ENCODE measurements around the gene SAMD1. TPM values are rescaled to one million over a fixed set of nuclear protein-coding genes. Genes with fewer than 3 reads are reported as not detected.

Gene SAMD1
- total and polyA plus RNA-seq, 9 of the 15 experiments (the other 6 are each of a cell fraction or from before 2014, with no cell fraction given) = 2.9 to 96.0 (median 43.5) TPM

GRCh38 chr19:14127929-14128509, 37.5 kb upstream of the SAMD1 start:
- Histone ChIP-seq H3K4me2 (ENCODE audit: insufficient read depth, low read length) (no peak overlapping the region), H3K36me3 (ENCODE audit: control insufficient read depth, insufficient read depth, low read length) (peaks cover 49% of the 10 kb centered on the region), H3K27me3 (ENCODE audit: control insufficient read depth in 2 of 2, insufficient read depth in 2 of 2, low read length in 2 of 2) (no peaks in the 10 kb centered on the region), H3K4me1 (replicated peaks in 1 of 2; ENCODE audit: control insufficient read depth in 2 of 2, insufficient read depth in 2 of 2, low read length in 2 of 2) (no peaks in the 10 kb centered on the region; a peak in 1 of 5 replicates), H3K9ac (ENCODE audit: insufficient read depth in 1 of 2, low read depth in 2 of 2, low read length in 2 of 2) (no peak overlapping the region), H2AFZ (ENCODE audit: low read depth, low read length) (no peak overlapping the region), H3K4me3 (no peak overlapping the region), H3K9me3 (replicated peaks; ENCODE audit: control insufficient read depth, insufficient read depth, low read depth, low read length) (no peaks in the 10 kb centered on the region), H3K79me2 (ENCODE audit: control insufficient read depth, insufficient read depth, low read length) (0 out of 3 replicates have a peak, but pooled peaks cover under 1% of the 10 kb centered on the region), H3K9me1 (ENCODE audit: control insufficient read depth, insufficient read depth, low read length) (no peaks in the 10 kb centered on the region), H4K20me1 (replicated peaks; ENCODE audit: control insufficient read depth, insufficient read depth, low read length) (no peaks in the 10 kb centered on the region), H3K27ac (ENCODE audit: extremely low read depth, low read depth, low read length) (no peak overlapping the region)
- in situ Hi-C loops (cut with MboI) (no loop called here), intact Hi-C loops (cut with micrococcal nuclease) (no loop called here)
- ChIA-PET CTCF (ENCODE audit: low intra/inter-chr PET ratio) (no interaction called here), POLR2A (interaction anchor here (0.6 to 1.2 kb wide), 4 partner anchors 14 to 71 kb away, joined by 3 read pairs; no protein-coding TSS in a partner anchor)
- FAIRE-seq (no peak), DNase-seq (ENCODE audit: extremely low read depth in 1 of 4, low spot score in 3 of 4) (no peak), ATAC-seq (no peak; the same call in 2 of the 3 replicates)
- TF ChIP-seq HSF4 (CRISPR knock-in tag; IDR thresholded peaks at IDR 0.05; ENCODE audit: borderline replicate concordance) = no peak
- peak; percentile 61 for TF ChIP-seq PKNOX1 (IDR thresholded peaks at IDR 0.05)
- BruUV-seq (replicated peaks) = no TSS peak
- WGBS (ENCODE audit: insufficient coverage, low coverage, missing lambda C conversion rate) = 85% methylated on average over 4 of the region's 4 CpGs

- ChIA-PET CTCF (ENCODE audit: low intra/inter-chr PET ratio) (no interaction called here), POLR2A (interaction anchor here (1.2 to 1.8 kb wide), 2 partner anchors 9 to 70 kb away, joined by 3 to 5 read pairs; partner anchors contain the start of gene ASF1B)
- Histone ChIP-seq H3K4me3 (no peak overlapping the region), H2AFZ (ENCODE audit: low read depth, low read length) (no peak overlapping the region), H3K4me2 (ENCODE audit: insufficient read depth, low read length) (no peak overlapping the region), H3K9me1 (ENCODE audit: control insufficient read depth, insufficient read depth, low read length) (no peaks in the 10 kb centered on the region), H3K4me1 (replicated peaks in 1 of 2; ENCODE audit: control insufficient read depth in 2 of 2, insufficient read depth in 2 of 2, low read length in 2 of 2) (no peaks in the 10 kb centered on the region; a peak in 1 of 5 replicates), H3K79me2 (ENCODE audit: control insufficient read depth, insufficient read depth, low read length) (no peaks in the 10 kb centered on the region), H3K27ac (ENCODE audit: extremely low read depth, low read depth, low read length) (no peak overlapping the region), H3K9ac (ENCODE audit: insufficient read depth in 1 of 2, low read depth in 2 of 2, low read length in 2 of 2) (no peak overlapping the region), H3K27me3 (ENCODE audit: control insufficient read depth in 2 of 2, insufficient read depth in 2 of 2, low read length in 2 of 2) (no peaks in the 10 kb centered on the region), H3K9me3 (replicated peaks; ENCODE audit: control insufficient read depth, insufficient read depth, low read depth, low read length) (no peaks in the 10 kb centered on the region), H4K20me1 (replicated peaks; ENCODE audit: control insufficient read depth, insufficient read depth, low read length) (no peaks in the 10 kb centered on the region), H3K36me3 (ENCODE audit: control insufficient read depth, insufficient read depth, low read length) (peaks cover 49% of the 10 kb centered on the region)
- DNase-seq (ENCODE audit: extremely low read depth in 1 of 4, low spot score in 3 of 4) (no peak), ATAC-seq (no peak), FAIRE-seq (no peak)
- TF ChIP-seq POLR2G (IDR thresholded peaks at IDR 0.05; ENCODE audit: low read depth, low read length) = peak; percentile 45; the same call in 1 of the 2 replicates
- 0 out of 2 replicates have a peak, but pooled peaks have one; percentile 24 for TF ChIP-seq RBFOX2 (IDR thresholded peaks at IDR 0.05; ENCODE audit: low read depth, low read length)
- TF ChIP-seq POLR2A (conservative IDR thresholded peaks at IDR 0.05) = 0 out of 2 replicates have a peak, but pooled peaks have one; percentile 9
- TF ChIP-seq ZBTB9 (CRISPR knock-in tag; IDR thresholded peaks at IDR 0.05) = no peak
- TF ChIP-seq ZKSCAN1 (IDR thresholded peaks at IDR 0.05; ENCODE audit: low read depth, low read length) = no peak
- TF ChIP-seq KLF6 (CRISPR knock-in tag; IDR thresholded peaks at IDR 0.05; ENCODE audit: borderline replicate concordance) = no peak
- in situ Hi-C loops (cut with MboI) (no loop called here), intact Hi-C loops (cut with micrococcal nuclease) (no loop called here)
- BruUV-seq (replicated peaks) = no TSS peak
- WGBS (ENCODE audit: insufficient coverage, low coverage, missing lambda C conversion rate) = 88% methylated on average over 8 of the region's 8 CpGs
Observed at GRCh38 chr19:14127176-14127575, 36.6 kb upstream of the SAMD1 start.
